GM18907 (cell line): Measurements from ENCODE around the gene MKRN2OS.

Experiments
- ATAC-seq: cut with Tn5 transposase; IDR thresholded peaks from one replicate; pipeline ENCODE4 v1.9.1; 2021; ENCODE audit warnings: mild to moderate bottlenecking, moderate library complexity; ENCODE audit not compliant: unreplicated experiment

The MKRN2OS gene

GRCh38 chr3:12545473-12545791, at the start of gene MKRN2OS:
TSS of gene MKRN2OS (minus strand) at chr3:12545499. CDS start at chr3:12545464, 35 bp downstream.
- no peak for ATAC-seq

- ATAC-seq: no peak
Observed at GRCh38 chr3:12593473-12593872, 48.2 kb upstream of the MKRN2OS start.

- ATAC-seq: no peak
Observed at GRCh38 chr3:12591997-12592715, 46.9 kb upstream of the MKRN2OS start.

GRCh38 chr3:12591456-12591855, 46.2 kb upstream of the MKRN2OS start:
- no peak for ATAC-seq

- ATAC-seq: no peak
Observed at GRCh38 chr3:12590096-12590495, 44.8 kb upstream of the MKRN2OS start.

GRCh38 chr3:12588039-12589009, 43.0 kb upstream of the MKRN2OS start:
- ATAC-seq: no peak

- no peak for ATAC-seq
Observed at GRCh38 chr3:12586403-12586802, 41.1 kb upstream of the MKRN2OS start.

GRCh38 chr3:12585970-12586369, 40.7 kb upstream of the MKRN2OS start:
- ATAC-seq: no peak

- ATAC-seq: no peak
Observed at GRCh38 chr3:12585181-12585580, 39.9 kb upstream of the MKRN2OS start.

- no peak for ATAC-seq
Observed at GRCh38 chr3:12584083-12584482, 38.8 kb upstream of the MKRN2OS start.

- ATAC-seq: no peak
Observed at GRCh38 chr3:12583280-12583679, 38.0 kb upstream of the MKRN2OS start.

GRCh38 chr3:12582730-12583129, 37.4 kb upstream of the MKRN2OS start:
- ATAC-seq: no peak

- no peak for ATAC-seq
Observed at GRCh38 chr3:12579905-12580304, 34.6 kb upstream of the MKRN2OS start.

GRCh38 chr3:12579456-12579855, 34.2 kb upstream of the MKRN2OS start:
- no peak for ATAC-seq

- no peak for ATAC-seq
Observed at GRCh38 chr3:12578742-12579141, 33.4 kb upstream of the MKRN2OS start.

- ATAC-seq: no peak
Observed at GRCh38 chr3:12577379-12577778, 32.1 kb upstream of the MKRN2OS start.

GRCh38 chr3:12574661-12575060, 29.4 kb upstream of the MKRN2OS start:
- no peak for ATAC-seq

- no peak for ATAC-seq
Observed at GRCh38 chr3:12574131-12574530, 28.8 kb upstream of the MKRN2OS start.

GRCh38 chr3:12571986-12572385, 26.7 kb upstream of the MKRN2OS start:
- ATAC-seq: no peak

GRCh38 chr3:12569836-12570235, 24.5 kb upstream of the MKRN2OS start:
- ATAC-seq: no peak

GRCh38 chr3:12568747-12569146, 23.4 kb upstream of the MKRN2OS start:
- ATAC-seq: no peak

- ATAC-seq: no peak
Observed at GRCh38 chr3:12566976-12567375, 21.7 kb upstream of the MKRN2OS start.
